Stimulated activated CD4-positive, alpha-beta T cell treated with anti-CD3 and anti-CD28 coated beads, Interleukin-15, amount 100 ng/mL, for 1 hour (primary cell): ENCODE results near the gene COA8.

Source experiments
- DNase-seq, 2 donors: peaks; one replicate each; pipeline ENCODE4 v3.0.0-alpha.2; 2020; ENCODE audit warnings: low read depth in 1 of 2, low spot score in 1 of 2

COA8 gene, protein sequence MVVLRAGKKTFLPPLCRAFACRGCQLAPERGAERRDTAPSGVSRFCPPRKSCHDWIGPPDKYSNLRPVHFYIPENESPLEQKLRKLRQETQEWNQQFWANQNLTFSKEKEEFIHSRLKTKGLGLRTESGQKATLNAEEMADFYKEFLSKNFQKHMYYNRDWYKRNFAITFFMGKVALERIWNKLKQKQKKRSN

GRCh38 chr14:103562429-103563225 lies at the start of gene COA8, which contains the start of gene BAG5:
Gene COA8 (plus strand): TSS chr14:103562960. CDS start chr14:103563002, 42 bp downstream.
Gene BAG5 (minus strand): TSS chr14:103562657. CDS start chr14:103561164, 1,493 bp downstream.
- peak; percentile 74 to 80 for DNase-seq

DNA sequence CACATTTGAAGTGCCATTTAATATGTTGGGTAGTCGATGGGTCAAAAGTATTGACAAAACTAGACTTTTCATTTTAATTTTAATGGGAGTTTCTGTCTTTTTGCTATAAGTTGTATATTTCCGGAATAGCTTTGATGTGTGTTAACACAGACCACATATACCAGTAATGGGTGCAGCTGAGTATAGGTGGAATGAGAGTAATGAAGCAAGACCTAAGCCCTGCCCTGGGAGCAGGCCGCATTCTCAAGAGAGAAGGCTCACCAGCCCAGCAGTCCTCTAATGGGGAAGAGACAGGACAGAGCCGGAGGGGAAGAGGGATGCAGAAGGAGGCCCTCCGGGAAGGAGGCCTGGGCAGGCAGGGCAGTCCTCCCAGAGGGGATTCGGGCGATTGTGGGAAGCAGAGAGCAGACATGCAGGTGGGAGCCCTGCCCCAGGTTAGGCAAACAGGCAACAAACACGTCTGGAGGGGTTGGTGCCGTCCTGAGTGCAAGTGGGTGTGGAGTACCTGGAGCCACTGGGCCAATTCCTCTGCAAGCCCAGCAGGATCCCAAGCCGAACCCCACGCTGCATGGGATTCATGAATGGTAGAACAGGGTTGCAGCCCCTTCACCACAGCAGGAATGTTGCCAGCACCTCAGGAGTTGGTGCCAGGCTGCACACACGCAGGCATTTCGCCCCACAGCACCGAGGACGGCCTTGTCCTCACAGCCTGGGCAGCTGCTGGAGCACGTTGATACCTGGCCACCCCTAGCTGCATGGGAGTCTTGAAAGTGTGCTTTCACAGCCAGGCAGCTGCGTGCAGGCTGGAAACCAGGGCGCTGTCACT lies 48.0 kb upstream of the COA8 start:
- no peak for DNase-seq

GRCh38 chr14:103516426-103517173 lies 46.2 kb upstream of the COA8 start:
- DNase-seq = no peak

DNA sequence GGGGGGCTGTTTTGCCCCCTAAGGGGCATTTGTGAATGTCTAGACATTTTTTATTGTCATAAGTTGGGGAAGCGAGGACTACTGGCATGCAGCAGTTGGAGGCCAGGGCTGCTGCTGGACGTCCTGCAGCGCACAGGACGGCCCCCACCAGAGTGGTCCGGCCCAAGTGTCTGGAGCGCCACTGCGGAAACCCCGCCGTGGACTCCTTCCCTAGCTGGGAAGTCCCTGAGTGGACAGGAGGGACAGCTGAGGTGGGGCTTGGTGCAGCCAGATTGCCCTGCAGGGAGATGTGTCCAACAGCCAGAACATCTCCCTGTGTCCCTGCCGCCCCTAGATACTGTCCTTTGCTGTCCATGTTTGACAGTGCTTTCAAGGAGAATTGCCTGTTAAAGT lies 45.6 kb upstream of the COA8 start:
- no peak for DNase-seq

DNA sequence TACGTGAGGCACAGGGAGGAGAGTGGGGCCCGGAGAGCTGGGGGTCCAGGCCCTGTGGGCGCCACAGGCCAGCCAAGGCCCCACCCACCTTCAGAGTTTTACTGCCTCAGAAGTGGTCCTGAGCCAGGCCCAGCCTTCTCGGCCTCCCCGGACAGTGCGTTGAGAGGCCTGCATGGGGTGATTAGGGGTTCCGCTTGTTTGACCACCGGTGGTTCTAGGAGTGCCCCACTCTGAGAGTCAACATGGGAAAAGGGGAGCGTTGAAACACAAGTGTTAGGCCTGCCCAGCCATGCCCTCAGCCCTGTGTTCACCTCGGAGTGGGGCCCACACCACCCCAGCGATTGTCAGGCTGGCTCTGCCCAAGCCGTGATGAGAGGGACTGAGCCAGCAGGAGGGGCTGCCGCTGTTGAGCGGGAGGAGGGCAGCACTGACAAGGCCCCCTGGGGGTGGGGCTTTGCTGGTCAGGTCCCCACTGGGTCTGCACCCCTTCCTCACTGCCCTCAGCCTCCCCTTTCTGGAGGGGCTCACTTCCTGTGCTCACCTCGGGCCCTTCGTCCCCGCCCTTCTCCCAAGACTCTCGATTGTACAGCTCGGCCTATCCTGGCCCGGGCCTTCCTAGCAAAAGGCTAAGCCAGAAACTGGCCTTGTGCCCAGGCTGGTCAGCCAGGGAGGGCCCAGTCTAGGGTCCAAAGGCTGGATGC lies 44.9 kb upstream of the COA8 start:
- DNase-seq = no peak

- DNase-seq = peak; percentile 26 to 50
Measured at GRCh38 chr14:103518422-103519042, 44.2 kb upstream of the COA8 start.

DNA sequence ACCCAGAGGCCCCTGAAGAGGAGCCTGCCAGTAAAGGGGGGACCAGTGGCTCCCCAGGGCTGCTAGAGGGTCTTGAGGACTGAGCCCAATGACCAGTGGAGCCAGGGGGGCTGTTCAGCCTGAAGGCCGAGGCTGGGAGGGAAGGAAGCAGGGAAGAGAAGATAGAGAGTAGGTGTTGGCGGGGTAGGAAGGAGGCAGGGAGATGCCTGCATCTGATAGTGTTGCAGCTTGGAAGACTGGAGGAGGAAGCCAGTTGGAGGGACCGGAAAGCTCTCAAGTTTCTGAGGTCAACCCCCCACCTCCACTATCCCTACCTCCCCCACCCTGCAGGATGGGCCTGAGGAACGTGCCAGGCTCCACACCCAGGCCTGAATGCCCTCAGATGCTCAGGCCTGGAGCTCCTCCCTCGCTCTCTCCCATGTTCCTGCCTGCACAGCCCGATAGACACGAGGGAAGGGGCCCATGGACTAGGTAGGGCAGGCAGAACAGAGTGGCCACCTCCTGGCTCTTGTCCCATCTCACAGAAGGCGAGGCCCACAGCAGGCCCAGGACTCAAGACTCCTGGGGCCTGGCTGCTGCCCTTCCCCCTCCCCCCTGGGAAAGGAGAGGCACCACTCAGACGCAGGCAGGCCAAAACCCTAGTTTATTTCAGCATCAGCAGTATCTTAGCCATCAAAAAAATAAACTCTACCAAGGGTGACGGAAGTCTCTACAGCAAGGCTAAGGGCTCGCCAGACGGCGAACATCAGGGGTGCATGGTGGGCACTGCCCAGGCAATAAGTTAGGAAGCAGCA lies 43.5 kb upstream of the COA8 start:
- DNase-seq = no peak

DNA sequence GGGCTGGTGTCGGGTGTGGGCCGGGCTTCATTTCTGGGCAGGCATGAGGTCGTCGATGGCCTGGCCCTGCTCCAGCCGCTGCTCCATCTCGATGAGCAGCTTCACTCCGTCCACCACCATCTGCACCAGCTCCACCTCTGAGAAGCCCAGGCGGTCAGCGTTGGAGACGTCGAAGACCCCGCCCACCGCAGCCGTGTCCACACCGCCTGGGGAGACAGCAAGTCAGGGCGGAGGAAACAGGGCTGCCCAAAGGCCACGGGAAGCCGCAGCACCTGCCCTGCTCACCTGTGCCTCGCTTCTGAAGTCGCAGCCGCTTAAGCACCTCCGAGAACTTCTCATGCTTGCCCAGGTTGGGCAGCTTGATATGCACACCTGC lies 42.9 kb upstream of the COA8 start:
- DNase-seq = no peak

- no peak for DNase-seq
Measured at GRCh38 chr14:103520269-103520656, 42.5 kb upstream of the COA8 start.

GRCh38 chr14:103520657-103521437 lies 41.9 kb upstream of the COA8 start:
- peak; percentile 38 to 52 for DNase-seq

DNA sequence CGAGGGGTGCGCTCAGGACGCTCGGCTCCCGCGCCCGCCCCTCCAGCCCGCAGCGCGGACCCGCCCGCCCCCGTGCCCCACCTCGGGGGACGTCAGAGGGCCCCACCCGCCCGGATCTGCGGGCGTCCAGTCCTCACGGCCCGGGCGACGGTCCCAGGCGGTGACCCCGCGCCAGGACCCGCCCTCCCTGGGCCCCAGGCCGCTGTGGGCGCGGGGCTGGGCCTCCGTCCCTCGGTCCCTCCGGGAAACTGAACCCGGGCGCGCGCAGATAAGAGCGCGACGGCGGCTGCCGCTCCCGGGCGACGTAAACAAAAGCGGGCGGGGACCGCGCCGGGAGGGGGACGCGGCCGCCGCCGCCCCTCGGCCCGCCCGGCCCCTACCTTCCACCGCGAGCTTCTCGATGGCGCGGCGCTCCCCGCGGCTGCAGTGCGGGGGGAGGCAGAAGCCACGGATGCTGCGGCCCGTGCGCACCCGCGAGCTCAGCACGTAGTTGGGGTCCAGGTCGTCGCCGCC lies 41.3 kb upstream of the COA8 start:
- no peak for DNase-seq

- DNase-seq = no peak
Measured at GRCh38 chr14:103521951-103522563, 40.7 kb upstream of the COA8 start.

GRCh38 chr14:103522649-103523574 lies 39.8 kb upstream of the COA8 start, which contains the start of gene CKB:
Gene CKB (minus strand): TSS chr14:103522830. CDS start chr14:103522493, 337 bp downstream.
- no peak for DNase-seq

GRCh38 chr14:103523575-103523954 lies 39.2 kb upstream of the COA8 start:
- DNase-seq = no peak

DNA sequence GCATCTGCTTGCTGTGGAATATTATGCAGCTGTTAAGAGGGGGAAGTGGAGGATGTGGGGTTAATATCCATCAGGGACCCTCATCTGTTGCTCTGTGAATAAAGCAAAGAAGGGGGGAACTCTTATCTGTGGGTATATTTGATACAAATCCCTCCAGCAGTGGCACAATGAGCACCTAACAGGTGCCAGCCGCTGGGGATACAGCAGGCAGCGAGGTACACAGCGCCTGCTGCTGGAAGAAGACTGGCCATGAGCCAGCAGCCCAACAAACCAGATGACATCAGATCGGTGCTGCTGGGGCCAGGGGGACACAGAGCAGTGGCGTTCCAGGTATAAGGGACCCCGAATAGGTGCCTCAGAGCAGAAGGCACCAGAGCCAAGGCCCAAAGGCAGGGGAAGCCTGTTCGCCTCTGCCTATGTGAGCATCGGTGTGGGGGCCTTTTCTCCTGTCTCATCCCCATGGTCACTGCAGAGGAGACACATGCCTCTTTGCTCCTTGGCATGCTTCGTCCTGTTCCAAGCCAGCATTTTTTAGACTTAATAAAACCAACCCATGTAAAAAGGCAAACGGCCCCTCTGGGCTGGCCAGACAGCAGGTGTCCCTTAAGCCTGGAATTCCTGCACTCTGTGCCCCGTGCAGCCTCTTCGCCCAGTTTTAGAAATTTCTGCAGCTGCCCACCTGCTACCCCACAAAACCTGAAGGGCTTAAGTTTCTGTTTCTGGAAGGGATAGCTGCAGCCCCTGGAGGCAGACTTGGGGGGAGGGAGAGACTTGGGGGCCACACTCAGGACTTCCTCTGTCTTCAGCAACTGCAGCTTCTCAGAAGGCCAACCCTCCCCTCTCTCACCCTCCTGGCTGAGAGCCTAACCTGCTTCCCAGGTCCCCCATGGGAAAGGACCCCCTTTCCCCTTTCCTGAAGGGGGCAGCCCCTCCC lies 38.5 kb upstream of the COA8 start:
- no peak for DNase-seq
